Mucosa of stomach (tissue), 1 donor: ENCODE results near the gene EDARADD.
A peak's percentile ranks its signal among the peaks of the same experiment; 100 is the strongest.
"Not testable (repeated sequence)": the region's sequence is repeated elsewhere in the genome, so short reads cannot be mapped to it uniquely, and the experiment has no call there.

ENCODE experiments used
- H3K27me3 ChIP-seq: one replicate; pipeline ENCODE4 v1.7.0; 2013; ENCODE audit warnings: mild to moderate bottlenecking, low read length; ENCODE audit not compliant: control insufficient read depth, insufficient read depth
- H3K36me3 ChIP-seq: one replicate; pipeline ENCODE4 v1.7.0; 2013; ENCODE audit warnings: low read length; ENCODE audit not compliant: control insufficient read depth, insufficient read depth
- H3K4me1 ChIP-seq: one replicate; pipeline ENCODE4 v1.7.0; 2013; ENCODE audit warnings: mild to moderate bottlenecking, low read length; ENCODE audit not compliant: control insufficient read depth, insufficient read depth
- H3K4me3 ChIP-seq: one replicate; pipeline ENCODE4 v1.7.0; 2013; ENCODE audit warnings: low read length
- H3K9ac ChIP-seq: one replicate; pipeline ENCODE4 v1.7.0; 2013; ENCODE audit warnings: mild to moderate bottlenecking, low read length, moderate library complexity
- H3K9me3 ChIP-seq: one replicate; pipeline ENCODE4 v1.7.0; 2013; ENCODE audit warnings: mild to moderate bottlenecking, low read length, moderate library complexity; ENCODE audit not compliant: control insufficient read depth
- donor health status: Pancreatic carcinoma.

The EDARADD gene

GRCh38 chr1:236393681-236394481, at the start of gene EDARADD:
Gene EDARADD, plus strand, starts transcription at chr1:236394286. Its CDS starts 159 bp downstream, at chr1:236394445.
- peak within 1 kb of the TSS; percentile 46 for H3K4me3 ChIP-seq
- H3K36me3 ChIP-seq, result no peaks in the 10 kb centered on the region
- H3K9me3 ChIP-seq, result no peaks in the 10 kb centered on the region
- H3K9ac ChIP-seq, result peak within 1 kb of the TSS; percentile 66
- H3K27me3 ChIP-seq, result peaks cover 30% of the 10 kb centered on the region
- peaks cover 14% of the 10 kb centered on the region for H3K4me1 ChIP-seq

GRCh38 chr1:236345728-236346127, 48.4 kb upstream of the EDARADD start:
- Histone ChIP-seq H3K9ac (no peak overlapping the region), H3K27me3 (no peaks in the 10 kb centered on the region), H3K36me3 (no peaks in the 10 kb centered on the region), H3K9me3 (no peaks in the 10 kb centered on the region), H3K4me3 (no peak overlapping the region), H3K4me1 (peaks cover 8% of the 10 kb centered on the region)

GRCh38 chr1:236348071-236348470, 46.0 kb upstream of the EDARADD start:
- no peaks in the 10 kb centered on the region for H3K36me3 ChIP-seq
- H3K9ac ChIP-seq, result no peak overlapping the region
- H3K27me3 ChIP-seq, result no peaks in the 10 kb centered on the region
- no peaks in the 10 kb centered on the region for H3K9me3 ChIP-seq
- H3K4me3 ChIP-seq, result no peak overlapping the region
- H3K4me1 ChIP-seq, result peaks cover 3% of the 10 kb centered on the region

GRCh38 chr1:236350308-236350707, 43.8 kb upstream of the EDARADD start:
- H3K27me3 ChIP-seq, result no peaks in the 10 kb centered on the region
- no peak overlapping the region for H3K4me3 ChIP-seq
- no peaks in the 10 kb centered on the region for H3K9me3 ChIP-seq
- no peaks in the 10 kb centered on the region for H3K36me3 ChIP-seq
- no peaks in the 10 kb centered on the region for H3K4me1 ChIP-seq
- H3K9ac ChIP-seq, result no peak overlapping the region

GRCh38 chr1:236351875-236352573, 42.1 kb upstream of the EDARADD start:
- Histone ChIP-seq H3K4me1 (no peaks in the 10 kb centered on the region), H3K36me3 (no peaks in the 10 kb centered on the region), H3K9me3 (no peaks in the 10 kb centered on the region), H3K27me3 (no peaks in the 10 kb centered on the region), H3K9ac (no peak overlapping the region), H3K4me3 (no peak overlapping the region)

- H3K36me3 ChIP-seq, H3K27me3 ChIP-seq, H3K9ac ChIP-seq, H3K4me1 ChIP-seq, H3K4me3 ChIP-seq, H3K9me3 ChIP-seq: not testable (repeated sequence)
Observed at GRCh38 chr1:236352747-236353146, 41.3 kb upstream of the EDARADD start.

- no peaks in the 10 kb centered on the region for H3K9me3 ChIP-seq
- H3K27me3 ChIP-seq, result no peaks in the 10 kb centered on the region
- no peaks in the 10 kb centered on the region for H3K4me1 ChIP-seq
Observed at GRCh38 chr1:236353813-236354212, 40.3 kb upstream of the EDARADD start.

GRCh38 chr1:236354330-236355147, 39.5 kb upstream of the EDARADD start:
- Histone ChIP-seq H3K4me3 (no peak overlapping the region), H3K36me3 (no peaks in the 10 kb centered on the region), H3K4me1 (no peaks in the 10 kb centered on the region), H3K27me3 (no peaks in the 10 kb centered on the region), H3K9ac (no peak overlapping the region), H3K9me3 (no peaks in the 10 kb centered on the region)

More at GRCh38 chr1:236353813-236354212, 40.3 kb upstream of the EDARADD start:
- Histone ChIP-seq H3K4me3 (no peak overlapping the region), H3K9ac (no peak overlapping the region), H3K36me3 (no peaks in the 10 kb centered on the region)

GRCh38 chr1:236356141-236356540, 37.9 kb upstream of the EDARADD start:
- H3K9ac ChIP-seq, result no peak overlapping the region
- no peaks in the 10 kb centered on the region for H3K36me3 ChIP-seq
- no peaks in the 10 kb centered on the region for H3K4me1 ChIP-seq
- no peak overlapping the region for H3K4me3 ChIP-seq
- H3K9me3 ChIP-seq, result no peaks in the 10 kb centered on the region
- no peaks in the 10 kb centered on the region for H3K27me3 ChIP-seq

GRCh38 chr1:236361909-236362590, 32.0 kb upstream of the EDARADD start:
- Histone ChIP-seq H3K4me1 (peaks cover 4% of the 10 kb centered on the region), H3K36me3 (no peaks in the 10 kb centered on the region)

GRCh38 chr1:236363237-236363636, 30.8 kb upstream of the EDARADD start:
- Histone ChIP-seq H3K36me3 (no peaks in the 10 kb centered on the region), H3K9me3 (no peaks in the 10 kb centered on the region), H3K4me3 (no peak overlapping the region), H3K4me1 (peaks cover 4% of the 10 kb centered on the region), H3K27me3 (no peaks in the 10 kb centered on the region), H3K9ac (no peak overlapping the region)

More at GRCh38 chr1:236361909-236362590, 32.0 kb upstream of the EDARADD start:
- Histone ChIP-seq H3K9me3 (no peaks in the 10 kb centered on the region), H3K9ac (no peak overlapping the region), H3K4me3 (no peak overlapping the region), H3K27me3 (no peaks in the 10 kb centered on the region)
